Stimulated activated CD4-positive, alpha-beta T cell treated with anti-CD3 and anti-CD28 coated beads, Interleukin-1b, Interleukin-23, amount 100 ng/mL, for 4 hours (primary cell): ENCODE results near the gene ERN1.

Source experiments
- DNase-seq, 2 donors: peaks; one replicate each; pipeline ENCODE4 v3.0.0-alpha.2; 2020; ENCODE audit warnings: low read depth in 2 of 2

ERN1 gene

GRCh38 chr17:64005734-64006167, 124.2 kb downstream of the ERN1 start:
- no peak for DNase-seq

GRCh38 chr17:64004903-64005733, 124.8 kb downstream of the ERN1 start:
- no peak for DNase-seq

- no peak for DNase-seq
Measured at GRCh38 chr17:64004218-64004770, 125.7 kb downstream of the ERN1 start.

- no peak for DNase-seq
Measured at GRCh38 chr17:64003526-64004121, 126.3 kb downstream of the ERN1 start.

GRCh38 chr17:64002658-64003525, 127.1 kb downstream of the ERN1 start:
- no peak for DNase-seq

- DNase-seq: no peak
Measured at GRCh38 chr17:64001763-64002529, 128.0 kb downstream of the ERN1 start.

GRCh38 chr17:64001091-64001579, 128.8 kb downstream of the ERN1 start:
- no peak for DNase-seq

- no peak for DNase-seq
Measured at GRCh38 chr17:63999680-64000531, 130.0 kb downstream of the ERN1 start.

GRCh38 chr17:63998721-63999679, 130.9 kb downstream of the ERN1 start:
- no peak for DNase-seq

- DNase-seq: peak; percentile 49 to 63
Measured at GRCh38 chr17:63998050-63998720, 131.8 kb downstream of the ERN1 start, which contains the start of gene PRR29. PRR29 (plus strand) TSS chr17:63998351; CDS start chr17:63998365, 14 bp downstream.

GRCh38 chr17:63997341-63998048, 132.4 kb downstream of the ERN1 start:
- DNase-seq: no peak

- no peak for DNase-seq
Measured at GRCh38 chr17:63996430-63997182, 133.3 kb downstream of the ERN1 start.

GRCh38 chr17:63995626-63996025, 134.3 kb downstream of the ERN1 start:
- no peak for DNase-seq

GRCh38 chr17:63993368-63993985, 136.5 kb downstream of the ERN1 start:
- DNase-seq: no peak

- DNase-seq: no peak
Measured at GRCh38 chr17:63991611-63992010, 138.3 kb downstream of the ERN1 start.

GRCh38 chr17:63989622-63990345, 140.2 kb downstream of the ERN1 start:
- no peak for DNase-seq
